H1 (cell line): Measurements from ENCODE around the gene GALNT17. TPM values are rescaled to one million over a fixed set of nuclear protein-coding genes. Genes with fewer than 3 reads are reported as not detected.

Experiments used
- KDM1A ChIP-seq: fragments of 200-600, 300-600 bp; sonication (generic); IDR thresholded peaks from 2 replicates; pipeline ENCODE4 v1.7.1; 2016; ENCODE audit warnings: mild to moderate bottlenecking, low read length, borderline replicate concordance
- KDM4A ChIP-seq: IDR thresholded peaks from one replicate; pipeline ENCODE4 v1.7.1; 2012; ENCODE audit warnings: low read depth, mild to moderate bottlenecking, moderate library complexity, low read length, inconsistent platforms; ENCODE audit not compliant: severe bottlenecking
- KDM5A ChIP-seq: fragments of 200-600 bp; IDR thresholded peaks from 2 replicates; pipeline ENCODE4 v1.7.1; 2012; ENCODE audit warnings: mild to moderate bottlenecking, low read length, inconsistent platforms, mixed read lengths
- RFX5 ChIP-seq: IDR thresholded peaks from 2 replicates; pipeline ENCODE4 v1.6.1; 2011; ENCODE audit warnings: low read depth, low read length, improper control_type of control experiment, borderline replicate concordance
- SAP30 ChIP-seq: fragments of 300-600 bp; sonication (generic); IDR thresholded peaks from 2 replicates; pipeline ENCODE4 v1.7.1; 2012; ENCODE audit warnings: low read length, moderate library complexity, mild to moderate bottlenecking, inconsistent platforms; ENCODE audit not compliant: insufficient read depth, insufficient replicate concordance
- SIX5 ChIP-seq: IDR thresholded peaks from 2 replicates; pipeline ENCODE4 v1.6.1; 2011; ENCODE audit warnings: mild to moderate bottlenecking, low read depth, low read length
- TEAD4 ChIP-seq: IDR thresholded peaks from 2 replicates; pipeline ENCODE4 v1.6.1; 2012; ENCODE audit warnings: low read depth, low read length, inconsistent platforms, mixed read lengths
- polyA plus RNA-seq, 7 experiments: library from polyadenylated mRNA; depleted of rRNA in 3 of 7; stranded (reverse) in 5 of 7; unstranded in 2 of 7; fragments of >200 nt in 5 of 7; fragments of 200-250 nt in 2 of 7; gene quantifications; 1 replicate in 5 of 7; 2 replicates in 1 of 7; 4 replicates in 1 of 7; pipeline versions ENCODE4 v1.2.1 to v1.2.3, GENCODE V29; 2011 to 2013; ENCODE audit warnings: missing spikeins in 2 of 7, mixed read lengths in 2 of 7
- total RNA-seq: library from RNA; stranded (reverse); fragmentation: NEBNext Ultra II Directional; extraction: Animal tissue kit (Norgen Biotek cat#: 25700); gene quantifications from 2 replicates; pipeline ENCODE4 v1.2.1, GENCODE V29; 2021

The GALNT17 gene
- total and polyA plus RNA-seq, 2 of the 8 experiments (the other 6 are each of a cell fraction or from before 2014, with no cell fraction given), result 37.7 to 47.0 TPM

DNA sequence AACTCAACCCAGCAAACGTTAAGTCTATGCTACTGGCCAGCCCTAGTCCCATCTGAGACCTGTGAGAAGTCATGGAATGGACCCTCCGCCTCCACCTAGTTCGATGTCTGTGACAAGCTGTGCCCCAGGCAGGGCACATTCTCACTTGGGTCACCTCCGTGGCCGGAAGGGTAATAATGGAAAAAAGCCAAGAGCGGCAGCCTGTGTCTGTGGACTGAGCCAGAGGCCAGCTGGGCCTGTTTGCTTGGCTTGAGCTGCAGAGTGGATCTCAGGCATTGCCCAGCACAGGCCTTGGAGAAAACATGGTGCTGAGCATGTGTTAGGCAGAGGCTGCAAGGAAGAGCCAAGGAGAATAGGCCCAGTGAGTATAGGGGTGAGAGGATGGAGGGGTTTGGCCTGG lies 97.8 kb downstream of the GALNT17 start (continued):
- TF ChIP-seq KDM4A (no peak), KDM1A (no peak), TEAD4 (no peak), SAP30 (no peak), SIX5 (no peak), RFX5 (no peak), KDM5A (no peak)
- TF ChIP-seq, all 59 proteins: peak for 0
